Kidney epithelial cell (primary cell): ENCODE data around the gene CACNA1I. TPM values are rescaled to one million over a fixed set of nuclear protein-coding genes. Genes with fewer than 3 reads are reported as not detected.

Experiments used
- DNase-seq: peaks from one replicate; pipeline ENCODE4 v3.0.0-alpha.2; 2010; ENCODE audit warnings: low read depth
- H3K27me3 ChIP-seq: 2 replicates; pipeline ENCODE4 v1.6.0; 2011; ENCODE audit warnings: low read length; ENCODE audit not compliant: control insufficient read depth, insufficient read depth
- H3K36me3 ChIP-seq: 2 replicates; pipeline ENCODE4 v1.5.1; 2011; ENCODE audit warnings: low read length; ENCODE audit not compliant: control insufficient read depth, insufficient read depth
- H3K4me3 ChIP-seq: 2 replicates; pipeline ENCODE4 v1.5.1; 2011; ENCODE audit warnings: low read depth, mild to moderate bottlenecking, control low read depth, low read length
- total RNA-seq: library from RNA; depleted of rRNA; stranded (reverse); fragments of >200 nt; gene quantifications from 2 replicates; pipeline ENCODE4 v1.2.3, GENCODE V29; 2015
- TF ChIP-seq, protein P1 (sequence below): IDR thresholded peaks from 2 replicates; pipeline ENCODE4 v1.5.1; 2011; ENCODE audit warnings: mild to moderate bottlenecking, moderate library complexity, low read length, control low read depth, inconsistent platforms; ENCODE audit not compliant: insufficient read depth, poor library complexity, severe bottlenecking

Gene CACNA1I
- total RNA-seq, 1 donor from 2014 or later: not detected

DNA sequence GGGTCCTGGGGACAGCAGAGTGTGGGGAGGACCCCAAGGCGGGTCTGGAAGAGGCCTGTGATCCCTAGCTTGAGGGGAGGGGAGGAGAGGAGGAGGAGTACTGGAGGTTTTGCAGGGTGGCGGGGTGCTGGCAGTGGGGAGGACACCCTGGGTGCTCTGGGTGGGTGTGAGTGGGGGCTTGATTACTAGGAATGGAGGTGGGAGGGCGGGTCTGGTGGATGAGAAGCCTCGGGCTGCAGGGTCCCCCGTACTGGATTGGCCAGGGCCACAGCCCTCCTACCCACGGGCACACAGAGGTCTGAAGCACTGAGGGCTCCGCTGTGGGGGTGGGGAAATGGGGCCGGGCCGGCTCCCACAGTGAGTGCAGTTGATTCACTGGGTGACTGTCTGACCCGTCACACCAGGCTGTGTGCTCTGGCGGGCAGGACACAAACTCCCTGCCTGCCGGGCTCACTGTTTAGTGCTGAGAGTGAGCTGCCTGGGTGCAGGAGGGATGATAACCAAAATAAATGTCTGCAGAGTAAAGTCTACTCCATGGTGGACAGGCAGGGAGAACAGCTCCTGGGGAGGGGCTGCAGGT is 114.2 kb downstream of the CACNA1I start:
- no peaks in the 10 kb centered on the region for H3K36me3 ChIP-seq
- H3K4me3 ChIP-seq: no peak overlapping the region
- TF ChIP-seq, protein P1, sequence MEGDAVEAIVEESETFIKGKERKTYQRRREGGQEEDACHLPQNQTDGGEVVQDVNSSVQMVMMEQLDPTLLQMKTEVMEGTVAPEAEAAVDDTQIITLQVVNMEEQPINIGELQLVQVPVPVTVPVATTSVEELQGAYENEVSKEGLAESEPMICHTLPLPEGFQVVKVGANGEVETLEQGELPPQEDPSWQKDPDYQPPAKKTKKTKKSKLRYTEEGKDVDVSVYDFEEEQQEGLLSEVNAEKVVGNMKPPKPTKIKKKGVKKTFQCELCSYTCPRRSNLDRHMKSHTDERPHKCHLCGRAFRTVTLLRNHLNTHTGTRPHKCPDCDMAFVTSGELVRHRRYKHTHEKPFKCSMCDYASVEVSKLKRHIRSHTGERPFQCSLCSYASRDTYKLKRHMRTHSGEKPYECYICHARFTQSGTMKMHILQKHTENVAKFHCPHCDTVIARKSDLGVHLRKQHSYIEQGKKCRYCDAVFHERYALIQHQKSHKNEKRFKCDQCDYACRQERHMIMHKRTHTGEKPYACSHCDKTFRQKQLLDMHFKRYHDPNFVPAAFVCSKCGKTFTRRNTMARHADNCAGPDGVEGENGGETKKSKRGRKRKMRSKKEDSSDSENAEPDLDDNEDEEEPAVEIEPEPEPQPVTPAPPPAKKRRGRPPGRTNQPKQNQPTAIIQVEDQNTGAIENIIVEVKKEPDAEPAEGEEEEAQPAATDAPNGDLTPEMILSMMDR: no peak
- H3K27me3 ChIP-seq: peaks cover 59% of the 10 kb centered on the region
- DNase-seq: no peak

DNA sequence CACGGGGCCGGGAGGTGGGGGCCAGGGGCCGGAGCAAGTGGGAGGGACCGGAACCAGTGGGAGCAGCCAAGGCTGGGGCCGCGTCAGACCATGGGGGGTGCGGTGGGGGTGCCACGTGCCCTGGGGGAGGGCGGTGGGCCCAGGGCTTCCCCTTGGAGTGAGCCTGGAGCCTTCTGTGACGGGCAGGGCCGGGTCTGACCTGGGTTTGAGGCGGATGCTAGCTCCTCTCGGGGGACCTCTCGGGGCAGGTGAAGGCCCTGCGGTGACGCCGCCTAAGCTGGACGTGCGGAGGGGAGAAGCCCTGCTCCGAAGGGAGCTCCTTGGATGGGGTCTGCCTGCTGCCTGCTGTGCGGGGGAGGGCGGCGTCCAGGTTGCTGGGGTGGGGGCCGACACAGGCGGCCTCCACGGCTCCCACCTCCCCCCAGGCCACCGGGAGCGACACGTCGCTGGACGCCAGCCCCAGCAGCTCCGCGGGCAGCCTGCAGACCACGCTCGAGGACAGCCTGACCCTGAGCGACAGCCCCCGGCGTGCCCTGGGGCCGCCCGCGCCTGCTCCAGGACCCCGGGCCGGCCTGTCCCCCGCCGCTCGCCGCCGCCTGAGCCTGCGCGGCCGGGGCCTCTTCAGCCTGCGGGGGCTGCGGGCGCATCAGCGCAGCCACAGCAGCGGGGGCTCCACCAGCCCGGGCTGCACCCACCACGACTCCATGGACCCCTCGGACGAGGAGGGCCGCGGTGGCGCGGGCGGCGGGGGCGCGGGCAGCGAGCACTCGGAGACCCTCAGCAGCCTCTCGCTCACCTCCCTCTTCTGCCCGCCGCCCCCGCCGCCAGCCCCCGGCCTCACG is 115.0 kb downstream of the CACNA1I start:
- H3K4me3 ChIP-seq: no peak overlapping the region
- TF ChIP-seq, protein P1: no peak
- no peaks in the 10 kb centered on the region for H3K36me3 ChIP-seq
- DNase-seq: no peak
- peaks cover 62% of the 10 kb centered on the region for H3K27me3 ChIP-seq

DNA sequence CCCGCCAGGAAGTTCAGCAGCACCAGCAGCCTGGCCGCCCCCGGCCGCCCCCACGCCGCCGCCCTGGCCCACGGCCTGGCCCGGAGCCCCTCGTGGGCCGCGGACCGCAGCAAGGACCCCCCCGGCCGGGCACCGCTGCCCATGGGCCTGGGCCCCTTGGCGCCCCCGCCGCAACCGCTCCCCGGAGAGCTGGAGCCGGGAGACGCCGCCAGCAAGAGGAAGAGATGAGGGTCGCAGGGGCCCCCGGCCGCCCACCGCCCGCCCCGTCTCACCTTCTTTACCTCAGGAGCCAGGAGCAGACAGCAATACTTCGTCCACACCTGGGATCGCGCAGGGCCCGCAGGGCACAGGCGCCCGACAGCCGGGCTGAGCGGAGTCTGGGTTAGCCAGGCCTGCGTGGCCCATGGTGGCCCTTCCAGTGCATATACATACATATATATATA is 115.6 kb downstream of the CACNA1I start:
- no peaks in the 10 kb centered on the region for H3K36me3 ChIP-seq
- H3K27me3 ChIP-seq: peaks cover 68% of the 10 kb centered on the region
- no peak for DNase-seq
- TF ChIP-seq, protein P1: no peak
- H3K4me3 ChIP-seq: no peak overlapping the region

DNA sequence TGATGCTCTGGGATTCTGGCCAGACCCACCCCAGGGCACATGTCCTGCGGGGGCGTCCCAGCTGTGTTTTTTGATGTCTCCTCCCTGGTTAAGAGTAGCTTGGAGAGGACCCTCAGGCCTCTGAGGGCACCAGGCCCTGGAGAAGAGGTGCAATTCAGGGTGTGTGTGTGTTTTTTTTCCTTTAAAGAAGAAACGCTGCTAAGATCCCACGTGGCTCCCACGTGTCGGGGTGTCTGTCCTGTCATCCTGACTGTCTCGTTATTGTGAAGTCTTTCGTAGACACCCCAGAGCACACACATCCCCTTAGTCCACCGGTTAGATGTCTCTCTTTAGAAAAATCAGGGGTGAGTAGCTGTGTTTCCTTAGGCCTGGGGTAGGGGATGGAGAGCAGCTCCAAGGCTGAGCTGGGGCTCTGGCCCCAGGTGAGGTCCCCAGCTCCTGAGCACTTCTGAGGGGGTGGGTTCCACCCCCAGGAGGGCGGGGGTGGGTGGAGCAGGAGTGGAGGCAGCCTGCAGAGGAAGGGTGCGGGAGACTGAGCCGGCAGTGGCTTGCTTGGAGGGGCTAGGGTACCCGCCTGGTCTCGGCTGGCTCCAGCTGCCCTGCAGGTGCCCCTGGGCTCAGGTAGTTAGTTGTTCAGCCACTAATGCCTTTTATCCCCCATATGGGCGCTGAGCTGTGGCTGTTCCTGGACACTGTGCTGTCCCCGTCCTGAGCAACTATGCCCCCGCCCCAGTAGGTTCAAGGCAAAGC is 116.4 kb downstream of the CACNA1I start:
- Histone ChIP-seq H3K4me3 (no peak overlapping the region), H3K36me3 (no peaks in the 10 kb centered on the region), H3K27me3 (peaks cover 75% of the 10 kb centered on the region)
- DNase-seq: no peak
- TF ChIP-seq, protein P1: no peak

DNA sequence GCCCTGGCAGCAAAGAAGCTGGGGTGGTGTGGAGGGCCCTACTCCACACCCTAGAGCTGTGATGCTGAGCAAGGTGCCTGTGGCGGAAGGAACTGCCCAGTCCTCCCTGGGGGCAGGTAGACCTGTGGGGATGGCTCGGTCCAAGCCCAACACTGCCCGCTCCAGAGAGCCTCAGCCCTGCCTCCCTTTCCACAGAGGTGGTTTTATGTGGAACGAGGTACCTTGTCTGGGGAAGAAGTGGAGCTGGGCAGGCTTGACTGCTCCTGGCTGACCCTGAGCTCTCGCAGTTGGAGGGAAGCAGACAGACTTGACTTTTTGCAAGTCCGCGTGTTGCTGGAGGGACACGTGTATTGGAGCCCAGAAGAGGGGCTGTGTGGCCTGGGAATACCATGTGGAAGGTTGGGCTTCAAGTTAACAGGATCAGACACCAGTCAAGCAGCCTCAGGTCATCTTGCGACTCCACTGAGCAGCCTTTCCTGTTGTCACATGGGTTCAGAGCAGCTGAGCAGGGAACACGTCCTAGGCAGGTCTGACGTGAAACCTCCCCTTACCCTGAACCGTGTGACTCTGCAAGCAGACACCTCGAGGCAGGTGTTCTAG is 117.7 kb downstream of the CACNA1I start:
- Histone ChIP-seq H3K27me3 (peaks cover 74% of the 10 kb centered on the region), H3K36me3 (no peaks in the 10 kb centered on the region), H3K4me3 (no peak overlapping the region)
- TF ChIP-seq, protein P1: no peak
- DNase-seq: no peak
